Adipose tissue (tissue), 3 donors: ENCODE measurements around the gene KAT8. TPM values are rescaled to one million over a fixed set of nuclear protein-coding genes. Genes with fewer than 3 reads are reported as not detected.

Experiments
- H3K27ac ChIP-seq: one replicate; pipeline ENCODE4 v1.5.1; 2013; ENCODE audit warnings: low read depth, low read length
- WGBS, 3 donors: extraction: QIAGEN DNeasy Blood & Tissue Kit; methylation state at CpG; one replicate each; pipeline ENCODE4 v1.1.7; 2013; 5-methylcytosine and 5-hydroxymethylcytosine counted together
- polyA plus RNA-seq, 3 donors: library from polyadenylated mRNA; stranded (reverse); fragments of 200-250 nt; gene quantifications; one replicate each; pipeline ENCODE4 v1.2.3, GENCODE V29; 2013
- donor health status: healthy with polysubstance abuse.
- donor health status: Bipolar disorder and iron deficiency.
- donor health status: healthy.

KAT8 gene
- polyA plus RNA-seq = 10 to 100 TPM; 37.6 to 41.5 (median 39.9) TPM

DNA sequence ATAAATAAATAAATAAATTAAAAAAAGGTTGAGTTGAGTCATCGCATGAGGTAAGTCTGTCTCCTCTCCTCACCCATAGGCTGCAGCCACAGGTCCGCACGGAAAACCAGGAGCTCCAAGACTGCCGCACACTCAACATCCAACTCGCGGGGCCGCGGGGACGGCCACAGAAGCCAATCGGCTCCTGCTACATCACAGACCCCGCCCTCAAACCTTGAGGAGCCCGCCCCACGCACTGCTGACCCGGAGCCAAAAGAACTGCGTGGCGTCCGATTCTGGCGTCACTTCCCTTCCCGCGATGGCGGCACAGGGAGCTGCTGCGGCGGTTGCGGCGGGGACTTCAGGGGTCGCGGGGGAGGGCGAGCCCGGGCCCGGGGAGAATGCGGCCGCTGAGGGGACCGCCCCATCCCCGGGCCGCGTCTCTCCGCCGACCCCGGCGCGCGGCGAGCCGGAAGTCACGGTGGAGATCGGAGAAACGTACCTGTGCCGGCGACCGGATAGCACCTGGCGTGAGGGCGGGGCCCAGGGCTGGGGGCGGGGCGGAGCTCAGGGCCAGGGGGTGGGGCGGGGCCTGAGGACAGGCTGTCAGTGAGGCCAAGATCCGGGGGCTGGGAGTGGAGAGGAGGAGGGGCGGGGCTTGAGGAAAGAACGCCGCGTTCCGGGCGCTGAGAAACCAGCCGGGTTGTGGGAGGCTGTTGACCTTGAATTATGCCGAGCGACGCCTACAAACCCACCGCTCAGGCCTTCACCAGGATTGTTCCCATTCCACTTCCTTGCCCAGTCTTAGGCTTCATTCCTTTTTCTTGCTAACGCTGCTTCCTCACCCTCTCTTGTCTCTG lies at the start of gene KAT8:
KAT8 (plus strand) TSS at position 281 of the 839 bp plus-strand sequence; CDS start at position 299, 18 bp downstream.
- WGBS, 3 donors = 0 to 1% (median 0%) methylated on average over 56 to 68 of the region's 68 CpGs
- H3K27ac ChIP-seq = peak within 1 kb of the TSS; percentile 100

DNA sequence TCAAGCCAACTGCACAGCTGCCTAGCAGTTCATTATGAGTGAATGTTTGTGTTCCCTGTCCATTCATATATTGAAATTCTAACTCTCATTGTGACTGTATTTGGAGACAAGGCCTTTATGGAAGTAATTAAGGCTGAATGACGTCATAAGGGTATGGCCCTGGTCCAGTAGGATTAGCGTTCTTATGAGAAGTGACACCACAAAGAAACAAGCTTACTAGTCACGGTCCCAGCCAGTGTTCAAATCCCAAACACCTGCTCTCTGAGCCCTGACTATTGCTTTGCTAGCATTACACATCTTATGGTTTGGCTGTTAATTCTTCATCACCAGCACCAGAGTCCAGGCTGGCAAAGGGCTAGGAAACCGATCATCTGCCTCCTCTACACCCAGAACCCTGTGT lies 45.6 kb upstream of the KAT8 start:
- 37 to 40% (median 39%) methylated on average over 4 of the region's 4 CpGs for WGBS, 3 donors
- H3K27ac ChIP-seq = no peak overlapping the region

GRCh38 chr16:31072540-31073141 lies 44.8 kb upstream of the KAT8 start:
- 1 to 3% (median 2%) methylated on average over 27 of the region's 27 CpGs for WGBS, 3 donors
- no peak overlapping the region for H3K27ac ChIP-seq

DNA sequence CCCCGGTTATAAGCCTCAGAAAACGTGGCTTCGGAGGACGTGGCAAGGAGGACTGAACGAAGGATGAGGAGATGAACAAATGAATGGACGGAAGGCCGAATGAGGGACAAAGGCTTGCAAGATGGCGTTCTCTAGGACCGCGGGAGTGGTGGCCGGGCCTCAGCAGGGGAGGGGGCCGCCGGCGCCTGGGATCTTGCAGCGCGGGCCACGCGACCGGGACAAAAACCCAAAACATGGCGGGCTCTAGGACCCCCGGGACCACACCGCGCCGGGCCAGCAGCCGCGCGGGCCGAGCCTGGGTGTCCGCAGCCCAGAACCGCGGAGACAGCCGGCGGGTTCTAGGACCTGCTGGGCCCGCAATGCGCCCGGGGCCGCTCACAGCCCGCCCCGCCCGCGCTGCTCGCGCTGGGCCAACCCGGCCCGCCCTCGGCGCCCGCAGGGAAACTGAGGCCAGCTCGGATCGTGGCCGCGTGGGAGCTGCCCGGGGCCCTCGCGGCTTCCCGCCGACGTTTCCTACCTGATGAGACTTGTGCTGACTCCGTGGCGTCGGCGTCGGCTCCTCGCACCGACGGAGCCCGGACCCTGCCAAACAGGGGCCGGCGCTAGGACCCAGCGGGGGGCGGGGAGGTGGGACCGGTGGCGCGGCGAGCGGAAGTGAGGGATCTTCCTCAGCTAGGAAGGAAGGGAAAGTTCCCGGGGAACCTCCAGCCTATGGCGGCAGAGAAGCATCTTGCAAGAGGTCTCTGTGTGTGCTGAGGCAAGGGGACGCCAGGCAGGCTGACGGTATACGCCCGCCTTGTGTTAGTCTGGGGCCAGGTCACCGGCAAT lies 44.1 kb upstream of the KAT8 start:
- no peak overlapping the region for H3K27ac ChIP-seq
- WGBS, 3 donors = 0% methylated on average over 78 to 83 of the region's 83 CpGs

DNA sequence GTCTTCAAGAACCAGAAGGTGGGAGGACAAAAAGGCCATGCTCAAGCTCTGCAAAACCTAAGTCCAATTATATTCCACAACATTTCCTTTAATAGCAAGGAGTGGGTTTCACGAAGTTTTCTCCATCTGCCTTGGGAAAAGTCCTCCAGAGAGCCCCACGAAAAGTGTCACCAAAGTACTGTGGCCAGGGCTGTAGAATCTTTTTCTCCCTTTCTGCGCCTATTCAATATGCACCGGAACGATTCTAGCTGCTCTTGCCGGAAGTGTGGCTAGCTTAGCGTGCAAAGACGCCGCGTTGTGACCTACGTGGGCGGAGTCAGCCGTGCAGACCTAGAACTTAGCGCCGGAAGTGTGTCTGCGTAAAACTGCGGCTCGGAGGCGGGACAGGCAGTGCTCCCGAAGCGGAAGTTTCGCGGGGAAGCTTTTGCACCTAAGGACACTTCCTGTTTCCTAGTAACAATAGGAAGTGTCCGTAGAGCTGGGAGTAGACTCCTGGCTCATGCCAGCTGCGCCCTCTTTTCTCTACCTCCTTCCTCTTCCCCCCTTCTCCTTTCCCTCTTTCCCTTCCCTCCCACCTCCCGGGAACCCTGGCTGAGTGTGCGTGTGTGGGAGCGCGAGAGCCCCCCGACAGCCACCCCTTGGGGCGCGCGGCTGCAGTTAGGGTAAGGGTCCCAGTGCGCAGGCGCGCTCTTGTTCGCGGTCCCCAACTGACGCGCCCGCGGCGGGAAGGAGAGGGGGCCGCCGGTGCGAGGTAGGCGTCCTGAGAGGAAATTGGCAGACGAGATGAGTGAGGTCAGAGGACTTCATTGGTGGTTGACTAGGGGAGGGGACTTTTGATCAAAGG lies 43.3 kb upstream of the KAT8 start, which contains the start of the genes ZNF646 and ZNF668:
ZNF646 (plus strand) TSS at position 453 of the 844 bp plus-strand sequence. CDS start 1,903 bp downstream, outside the sequence.
ZNF668 (minus strand) TSS at position 271 of the 844 bp plus-strand sequence. CDS start 9,781 bp downstream, outside the sequence.
- WGBS, 3 donors = 0 to 1% (median 1%) methylated on average over 45 to 48 of the region's 48 CpGs
- peak within 1 kb of the TSS; percentile 72 for H3K27ac ChIP-seq

DNA sequence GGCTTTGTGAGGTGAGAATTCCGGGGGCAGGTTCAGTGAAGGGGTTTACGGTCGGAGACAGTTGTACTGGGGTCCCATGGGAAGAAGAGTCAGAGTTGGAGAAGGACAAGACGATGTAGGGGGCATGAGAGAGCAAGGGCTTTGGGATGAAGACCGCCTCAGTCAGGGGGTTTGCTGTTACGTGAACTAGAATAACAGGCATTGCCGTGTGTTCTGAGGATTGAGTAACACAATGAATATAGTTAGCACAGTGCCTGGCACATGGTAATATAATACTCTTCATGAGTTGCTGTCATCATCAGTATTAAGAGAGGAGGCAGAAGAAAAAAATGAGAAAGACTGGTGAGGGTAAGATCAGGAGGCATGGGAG lies 42.7 kb upstream of the KAT8 start:
- H3K27ac ChIP-seq = no peak overlapping the region
- 0 to 2% (median 2%) methylated on average over 7 of the region's 7 CpGs for WGBS, 3 donors

GRCh38 chr16:31076319-31076718 lies 41.1 kb upstream of the KAT8 start:
- no peak overlapping the region for H3K27ac ChIP-seq
- 65 to 76% (median 65%) methylated on average over 16 of the region's 16 CpGs for WGBS, 3 donors

GRCh38 chr16:31077024-31077423 lies 40.4 kb upstream of the KAT8 start:
- H3K27ac ChIP-seq = no peak overlapping the region
- WGBS, 3 donors = 93 to 95% (median 94%) methylated on average over 13 of the region's 13 CpGs

GRCh38 chr16:31077592-31078396 lies 39.7 kb upstream of the KAT8 start:
- WGBS, 3 donors = 93 to 95% (median 94%) methylated on average over 30 of the region's 30 CpGs
- no peak overlapping the region for H3K27ac ChIP-seq

GRCh38 chr16:31078597-31079341 lies 38.7 kb upstream of the KAT8 start:
- no peak overlapping the region for H3K27ac ChIP-seq
- WGBS, 3 donors = 84 to 91% (median 84%) methylated on average over 15 of the region's 15 CpGs

DNA sequence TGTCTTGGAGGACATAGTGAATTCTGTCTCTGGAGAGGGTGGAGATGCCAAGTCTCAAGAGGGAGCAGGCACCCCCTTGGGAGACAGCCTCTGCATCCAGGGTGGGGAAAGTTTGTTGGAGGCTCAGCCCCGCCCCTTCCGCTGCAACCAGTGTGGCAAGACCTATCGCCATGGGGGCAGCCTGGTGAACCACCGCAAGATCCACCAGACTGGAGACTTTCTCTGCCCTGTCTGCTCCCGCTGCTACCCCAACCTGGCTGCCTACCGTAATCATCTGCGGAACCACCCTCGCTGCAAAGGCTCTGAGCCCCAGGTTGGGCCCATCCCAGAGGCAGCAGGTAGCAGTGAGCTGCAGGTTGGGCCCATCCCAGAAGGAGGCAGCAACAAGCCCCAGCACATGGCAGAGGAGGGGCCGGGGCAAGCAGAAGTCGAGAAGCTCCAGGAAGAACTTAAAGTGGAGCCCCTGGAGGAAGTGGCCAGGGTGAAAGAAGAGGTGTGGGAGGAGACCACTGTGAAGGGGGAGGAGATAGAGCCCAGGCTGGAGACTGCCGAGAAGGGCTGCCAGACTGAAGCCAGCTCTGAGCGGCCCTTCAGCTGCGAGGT lies 38.0 kb upstream of the KAT8 start:
- 68 to 88% (median 73%) methylated on average over 13 of the region's 13 CpGs for WGBS, 3 donors
- no peak overlapping the region for H3K27ac ChIP-seq

DNA sequence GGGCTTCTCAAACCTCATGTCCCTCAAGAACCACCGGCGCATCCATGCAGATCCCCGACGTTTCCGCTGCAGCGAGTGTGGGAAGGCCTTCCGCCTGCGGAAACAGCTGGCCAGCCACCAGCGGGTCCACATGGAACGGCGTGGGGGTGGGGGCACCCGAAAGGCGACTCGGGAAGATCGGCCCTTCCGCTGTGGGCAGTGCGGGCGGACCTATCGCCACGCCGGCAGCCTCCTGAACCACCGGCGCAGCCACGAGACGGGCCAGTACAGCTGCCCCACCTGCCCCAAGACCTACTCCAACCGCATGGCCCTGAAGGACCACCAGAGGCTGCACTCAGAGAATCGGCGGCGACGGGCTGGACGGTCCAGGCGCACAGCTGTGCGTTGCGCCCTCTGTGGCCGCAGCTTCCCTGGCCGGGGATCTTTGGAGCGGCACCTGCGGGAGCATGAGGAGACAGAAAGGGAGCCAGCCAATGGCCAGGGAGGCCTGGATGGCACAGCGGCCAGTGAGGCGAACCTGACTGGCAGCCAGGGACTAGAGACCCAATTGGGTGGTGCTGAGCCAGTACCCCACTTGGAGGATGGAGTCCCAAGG lies 37.3 kb upstream of the KAT8 start:
- H3K27ac ChIP-seq = no peak overlapping the region
- 96% methylated on average over 40 of the region's 40 CpGs for WGBS, 3 donors

DNA sequence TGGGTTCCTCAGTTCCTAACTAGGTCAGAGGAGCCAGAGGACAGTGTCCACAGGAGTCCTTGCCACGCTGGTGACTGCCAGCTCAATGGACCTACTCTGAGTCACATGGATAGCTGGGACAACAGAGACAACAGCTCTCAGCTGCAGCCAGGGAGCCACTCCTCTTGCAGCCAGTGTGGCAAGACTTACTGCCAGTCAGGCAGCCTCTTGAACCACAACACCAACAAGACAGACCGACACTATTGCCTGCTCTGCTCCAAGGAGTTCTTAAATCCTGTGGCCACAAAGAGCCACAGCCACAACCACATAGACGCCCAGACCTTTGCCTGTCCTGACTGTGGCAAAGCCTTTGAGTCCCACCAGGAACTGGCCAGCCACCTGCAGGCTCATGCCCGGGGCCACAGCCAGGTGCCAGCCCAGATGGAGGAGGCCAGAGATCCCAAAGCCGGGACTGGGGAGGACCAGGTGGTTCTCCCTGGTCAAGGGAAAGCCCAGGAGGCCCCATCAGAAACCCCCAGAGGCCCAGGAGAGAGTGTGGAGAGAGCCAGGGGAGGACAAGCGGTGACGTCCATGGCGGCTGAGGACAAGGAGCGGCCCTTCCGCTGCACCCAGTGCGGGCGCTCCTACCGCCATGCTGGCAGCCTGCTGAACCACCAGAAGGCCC lies 36.6 kb upstream of the KAT8 start:
- WGBS, 3 donors = 93 to 95% (median 93%) methylated on average over 13 of the region's 13 CpGs
- H3K27ac ChIP-seq = no peak overlapping the region

DNA sequence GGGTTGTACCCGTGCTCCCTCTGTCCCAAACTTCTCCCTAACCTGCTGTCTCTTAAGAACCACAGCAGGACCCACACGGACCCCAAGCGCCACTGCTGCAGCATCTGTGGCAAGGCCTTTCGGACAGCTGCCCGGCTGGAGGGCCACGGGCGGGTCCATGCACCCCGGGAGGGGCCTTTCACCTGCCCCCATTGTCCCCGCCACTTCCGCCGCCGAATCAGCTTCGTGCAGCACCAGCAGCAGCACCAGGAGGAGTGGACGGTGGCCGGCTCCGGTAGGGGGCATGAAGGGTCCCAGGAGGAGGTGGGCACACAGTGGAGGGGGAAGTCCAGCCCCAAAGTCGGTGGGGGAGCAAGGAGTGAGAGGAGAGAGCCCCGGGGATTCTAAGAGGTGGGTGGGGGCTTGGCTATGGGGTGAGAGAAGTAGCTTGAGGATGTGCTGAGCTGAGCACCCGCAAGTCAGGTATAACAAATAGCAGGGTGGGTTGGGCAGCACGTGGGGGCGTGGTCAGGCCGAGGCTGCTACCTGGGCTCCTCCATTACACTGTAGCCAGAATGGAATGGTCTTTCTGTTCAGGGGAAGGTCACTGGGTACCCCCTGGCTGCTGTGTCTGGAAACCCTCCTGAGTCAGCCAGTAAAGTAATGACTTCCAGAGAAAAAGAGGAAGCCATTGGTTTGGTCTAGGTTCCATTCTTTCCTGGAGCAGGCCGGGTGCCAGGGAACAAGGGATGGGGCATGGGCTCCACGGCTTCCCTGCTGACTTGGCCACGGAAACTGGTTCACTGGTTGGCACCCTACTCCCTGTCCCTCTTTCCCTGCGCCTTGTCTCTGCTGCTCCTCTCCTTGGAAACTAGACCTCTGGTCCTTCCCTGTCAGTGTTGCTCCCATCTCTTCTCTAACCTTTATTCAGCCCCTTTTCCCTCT lies 35.8 kb upstream of the KAT8 start:
- 82 to 88% (median 83%) methylated on average over 26 of the region's 26 CpGs for WGBS, 3 donors
- no peak overlapping the region for H3K27ac ChIP-seq
